Brain pericyte (primary cell): ENCODE results near the gene ZNF791.
"Not testable (repeated sequence)": the region's sequence is repeated elsewhere in the genome, so short reads cannot be mapped to it uniquely, and the experiment has no call there.

Experiments used
- DNase-seq: peaks from one replicate; pipeline ENCODE4 v3.0.0-alpha.2; 2012; ENCODE audit warnings: low read depth, low spot score

The ZNF791 gene

GRCh38 chr19:12629215-12629614, 18.5 kb downstream of the ZNF791 start:
- DNase-seq, result no peak

GRCh38 chr19:12636631-12637030, 25.9 kb downstream of the ZNF791 start:
- DNase-seq, result no peak

GRCh38 chr19:12638611-12639182, 28.0 kb downstream of the ZNF791 start:
- DNase-seq, result no peak

- peak; percentile 5 for DNase-seq
Measured at GRCh38 chr19:12639901-12640613, 29.3 kb downstream of the ZNF791 start.

GRCh38 chr19:12641456-12641855, 30.7 kb downstream of the ZNF791 start:
- DNase-seq, result no peak

- DNase-seq, result no peak
Measured at GRCh38 chr19:12642506-12642905, 31.8 kb downstream of the ZNF791 start.

- DNase-seq, result not testable (repeated sequence)
Measured at GRCh38 chr19:12643716-12644115, 33.0 kb downstream of the ZNF791 start.

GRCh38 chr19:12646551-12646950, 35.8 kb downstream of the ZNF791 start:
- no peak for DNase-seq

- DNase-seq, result no peak
Measured at GRCh38 chr19:12647047-12647446, 36.3 kb downstream of the ZNF791 start.

GRCh38 chr19:12647490-12648071, 36.9 kb downstream of the ZNF791 start:
- no peak for DNase-seq

GRCh38 chr19:12648088-12648487, 37.4 kb downstream of the ZNF791 start:
- DNase-seq, result no peak

- DNase-seq, result no peak
Measured at GRCh38 chr19:12649941-12650340, 39.2 kb downstream of the ZNF791 start.

GRCh38 chr19:12652219-12652618, 41.5 kb downstream of the ZNF791 start:
- DNase-seq, result no peak

GRCh38 chr19:12655546-12655945, 44.8 kb downstream of the ZNF791 start:
- no peak for DNase-seq

GRCh38 chr19:12656899-12657571, 46.3 kb downstream of the ZNF791 start:
- DNase-seq, result no peak

- DNase-seq, result no peak
Measured at GRCh38 chr19:12657966-12658365, 47.2 kb downstream of the ZNF791 start.

GRCh38 chr19:12660980-12661379, 50.3 kb downstream of the ZNF791 start:
- DNase-seq, result no peak

GRCh38 chr19:12664406-12665280, 53.9 kb downstream of the ZNF791 start:
- no peak for DNase-seq

GRCh38 chr19:12665281-12665573, 54.5 kb downstream of the ZNF791 start:
- DNase-seq, result no peak

GRCh38 chr19:12665671-12666264, 55.0 kb downstream of the ZNF791 start:
- DNase-seq, result no peak

GRCh38 chr19:12666265-12667048, 55.7 kb downstream of the ZNF791 start, which contains the start of the genes MAN2B1 and WDR83:
Gene MAN2B1 (minus strand): TSS chr19:12666742. CDS start chr19:12666701, 41 bp downstream.
Gene WDR83 (plus strand): TSS chr19:12666807. CDS start chr19:12669791, 2,984 bp downstream.
- no peak for DNase-seq
